Neuron (in vitro differentiated cells): ENCODE results near the gene ABCB7.
"Not testable (repeated sequence)": the region's sequence is repeated elsewhere in the genome, so short reads cannot be mapped to it uniquely, and the experiment has no call there.

Experiments
- H2AFZ ChIP-seq: one replicate; pipeline ENCODE4 v1.6.1; 2013; ENCODE audit warnings: low read depth, mild to moderate bottlenecking, inconsistent platforms, low read length, moderate library complexity
- H3K27me3 ChIP-seq: one replicate; pipeline ENCODE4 v1.6.1; 2013; ENCODE audit warnings: low read length; ENCODE audit not compliant: insufficient read depth
- H3K36me3 ChIP-seq: one replicate; pipeline ENCODE4 v1.6.1; 2013; ENCODE audit warnings: low read length; ENCODE audit not compliant: insufficient read depth
- H3K4me1 ChIP-seq: one replicate; pipeline ENCODE4 v1.6.1; 2013; ENCODE audit warnings: low read length; ENCODE audit not compliant: insufficient read depth
- H3K4me3 ChIP-seq: 2 replicates; pipeline ENCODE4 v1.5.1; 2013; ENCODE audit warnings: mild to moderate bottlenecking, low read length, moderate library complexity
- H3K9me3 ChIP-seq: one replicate; pipeline ENCODE4 v1.6.1; 2013; ENCODE audit warnings: low read length

ABCB7 gene

GRCh38 chrX:75155827-75156525 is at the start of gene ABCB7:
Gene ABCB7, minus strand, starts transcription at chrX:75156283. Its CDS starts 11 bp downstream, at chrX:75156272.
- Histone ChIP-seq H3K27me3 (no peaks in the 10 kb centered on the region), H2AFZ (peak within 1 kb of the TSS; percentile 60)

GRCh38 chrX:75188415-75189206 is 32.5 kb upstream of the ABCB7 start:
- not testable (repeated sequence) for H3K27me3 ChIP-seq, H3K9me3 ChIP-seq, H3K4me1 ChIP-seq, H3K4me3 ChIP-seq, H2AFZ ChIP-seq, H3K36me3 ChIP-seq

More at GRCh38 chrX:75155827-75156525, at the start of gene ABCB7:
- H3K36me3 ChIP-seq = no peaks in the 10 kb centered on the region
- H3K4me3 ChIP-seq = peak within 1 kb of the TSS; percentile 63
- H3K9me3 ChIP-seq = no peaks in the 10 kb centered on the region
- peaks cover 5% of the 10 kb centered on the region for H3K4me1 ChIP-seq

- no peaks in the 10 kb centered on the region for H3K27me3 ChIP-seq
- no peaks in the 10 kb centered on the region for H3K9me3 ChIP-seq
- no peak overlapping the region for H2AFZ ChIP-seq
- H3K4me1 ChIP-seq = no peaks in the 10 kb centered on the region
- no peaks in the 10 kb centered on the region for H3K36me3 ChIP-seq
- no peak overlapping the region for H3K4me3 ChIP-seq
Observed at GRCh38 chrX:75181721-75182120, 25.6 kb upstream of the ABCB7 start.

GRCh38 chrX:75179536-75180293 is 23.6 kb upstream of the ABCB7 start:
- not testable (repeated sequence) for H3K36me3 ChIP-seq, H3K9me3 ChIP-seq, H3K4me3 ChIP-seq, H3K4me1 ChIP-seq, H2AFZ ChIP-seq, H3K27me3 ChIP-seq

- not testable (repeated sequence) for H3K9me3 ChIP-seq, H3K27me3 ChIP-seq, H2AFZ ChIP-seq, H3K36me3 ChIP-seq, H3K4me1 ChIP-seq, H3K4me3 ChIP-seq
Observed at GRCh38 chrX:75172257-75172890, 16.3 kb upstream of the ABCB7 start.

GRCh38 chrX:75158054-75158453 is 2.0 kb upstream of the ABCB7 start:
- Histone ChIP-seq H3K36me3 (no peaks in the 10 kb centered on the region), H3K4me1 (peaks cover 5% of the 10 kb centered on the region), H3K27me3 (no peaks in the 10 kb centered on the region), H3K9me3 (no peaks in the 10 kb centered on the region), H3K4me3 (no peak overlapping the region), H2AFZ (no peak overlapping the region)

- H3K27me3 ChIP-seq = no peaks in the 10 kb centered on the region
- peak overlapping the region; percentile 60 for H2AFZ ChIP-seq
- H3K4me1 ChIP-seq = peaks cover 5% of the 10 kb centered on the region
- no peaks in the 10 kb centered on the region for H3K9me3 ChIP-seq
- H3K36me3 ChIP-seq = no peaks in the 10 kb centered on the region
- peak overlapping the region; percentile 63 for H3K4me3 ChIP-seq
Observed at GRCh38 chrX:75156531-75156945, 455 bp upstream of the ABCB7 start.

GRCh38 chrX:75155447-75155826 is 646 bp downstream of the ABCB7 start:
- H3K9me3 ChIP-seq = no peaks in the 10 kb centered on the region
- peaks cover 5% of the 10 kb centered on the region for H3K4me1 ChIP-seq
- no peaks in the 10 kb centered on the region for H3K36me3 ChIP-seq
- peak overlapping the region; percentile 60 for H2AFZ ChIP-seq
- H3K4me3 ChIP-seq = peak overlapping the region; percentile 63
- no peaks in the 10 kb centered on the region for H3K27me3 ChIP-seq

- H2AFZ ChIP-seq = no peak overlapping the region
- H3K4me3 ChIP-seq = peak overlapping the region; percentile 63
- no peaks in the 10 kb centered on the region for H3K27me3 ChIP-seq
- H3K36me3 ChIP-seq = no peaks in the 10 kb centered on the region
- no peaks in the 10 kb centered on the region for H3K9me3 ChIP-seq
- peaks cover 5% of the 10 kb centered on the region for H3K4me1 ChIP-seq
Observed at GRCh38 chrX:75154871-75155270, 1.2 kb downstream of the ABCB7 start.

GRCh38 chrX:75151827-75152592 is 4.1 kb downstream of the ABCB7 start:
- Histone ChIP-seq H3K9me3 (no peaks in the 10 kb centered on the region), H3K4me1 (peaks cover 5% of the 10 kb centered on the region), H3K4me3 (no peak overlapping the region), H3K27me3 (no peaks in the 10 kb centered on the region), H2AFZ (no peak overlapping the region), H3K36me3 (no peaks in the 10 kb centered on the region)

GRCh38 chrX:75149654-75150053 is 6.4 kb downstream of the ABCB7 start:
- Histone ChIP-seq H3K4me3 (no peak overlapping the region), H3K4me1 (no peaks in the 10 kb centered on the region), H2AFZ (no peak overlapping the region), H3K9me3 (no peaks in the 10 kb centered on the region), H3K36me3 (no peaks in the 10 kb centered on the region), H3K27me3 (no peaks in the 10 kb centered on the region)

GRCh38 chrX:75132672-75133071 is 23.4 kb downstream of the ABCB7 start:
- H3K4me1 ChIP-seq = peaks cover 8% of the 10 kb centered on the region
- no peaks in the 10 kb centered on the region for H3K36me3 ChIP-seq
- H2AFZ ChIP-seq = no peak overlapping the region
- H3K4me3 ChIP-seq = no peak overlapping the region
- H3K27me3 ChIP-seq = no peaks in the 10 kb centered on the region
- no peaks in the 10 kb centered on the region for H3K9me3 ChIP-seq
